GM10266 (cell line): ENCODE results near the gene NOS1AP.

Experiments
- DNase-seq: peaks from one replicate; pipeline ENCODE4 v3.0.0; 2012; ENCODE audit errors: extremely low spot score
- TF ChIP-seq, protein P1 (sequence below): IDR thresholded peaks from 2 replicates; pipeline ENCODE4 v1.5.1; 2012; ENCODE audit warnings: mild to moderate bottlenecking, low read depth; ENCODE audit not compliant: control insufficient read depth, insufficient read depth; ENCODE audit errors: missing control alignments

NOS1AP gene

DNA sequence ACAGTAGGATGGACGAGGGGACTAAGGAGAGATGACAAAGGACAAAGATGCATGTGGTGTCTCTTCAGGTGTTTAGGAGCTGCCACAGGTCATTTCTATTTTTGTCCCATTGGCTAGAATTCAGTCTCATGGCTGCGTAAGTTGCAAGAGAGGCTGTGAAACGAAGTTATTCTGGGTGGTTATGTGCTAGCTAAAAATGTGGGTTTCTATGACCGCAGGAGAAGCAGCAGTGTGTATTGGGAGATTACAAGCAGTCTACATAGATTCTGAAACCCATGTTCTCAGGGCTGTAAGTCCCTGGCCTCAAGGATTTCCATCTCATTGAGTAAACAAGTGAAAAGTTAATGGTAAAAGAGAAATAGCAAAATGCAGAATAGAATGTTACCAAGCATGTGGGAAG, 196.5 kb downstream of the NOS1AP start:
- TF ChIP-seq, protein P1, sequence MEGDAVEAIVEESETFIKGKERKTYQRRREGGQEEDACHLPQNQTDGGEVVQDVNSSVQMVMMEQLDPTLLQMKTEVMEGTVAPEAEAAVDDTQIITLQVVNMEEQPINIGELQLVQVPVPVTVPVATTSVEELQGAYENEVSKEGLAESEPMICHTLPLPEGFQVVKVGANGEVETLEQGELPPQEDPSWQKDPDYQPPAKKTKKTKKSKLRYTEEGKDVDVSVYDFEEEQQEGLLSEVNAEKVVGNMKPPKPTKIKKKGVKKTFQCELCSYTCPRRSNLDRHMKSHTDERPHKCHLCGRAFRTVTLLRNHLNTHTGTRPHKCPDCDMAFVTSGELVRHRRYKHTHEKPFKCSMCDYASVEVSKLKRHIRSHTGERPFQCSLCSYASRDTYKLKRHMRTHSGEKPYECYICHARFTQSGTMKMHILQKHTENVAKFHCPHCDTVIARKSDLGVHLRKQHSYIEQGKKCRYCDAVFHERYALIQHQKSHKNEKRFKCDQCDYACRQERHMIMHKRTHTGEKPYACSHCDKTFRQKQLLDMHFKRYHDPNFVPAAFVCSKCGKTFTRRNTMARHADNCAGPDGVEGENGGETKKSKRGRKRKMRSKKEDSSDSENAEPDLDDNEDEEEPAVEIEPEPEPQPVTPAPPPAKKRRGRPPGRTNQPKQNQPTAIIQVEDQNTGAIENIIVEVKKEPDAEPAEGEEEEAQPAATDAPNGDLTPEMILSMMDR: no peak
- peak; percentile 11 for DNase-seq

DNA sequence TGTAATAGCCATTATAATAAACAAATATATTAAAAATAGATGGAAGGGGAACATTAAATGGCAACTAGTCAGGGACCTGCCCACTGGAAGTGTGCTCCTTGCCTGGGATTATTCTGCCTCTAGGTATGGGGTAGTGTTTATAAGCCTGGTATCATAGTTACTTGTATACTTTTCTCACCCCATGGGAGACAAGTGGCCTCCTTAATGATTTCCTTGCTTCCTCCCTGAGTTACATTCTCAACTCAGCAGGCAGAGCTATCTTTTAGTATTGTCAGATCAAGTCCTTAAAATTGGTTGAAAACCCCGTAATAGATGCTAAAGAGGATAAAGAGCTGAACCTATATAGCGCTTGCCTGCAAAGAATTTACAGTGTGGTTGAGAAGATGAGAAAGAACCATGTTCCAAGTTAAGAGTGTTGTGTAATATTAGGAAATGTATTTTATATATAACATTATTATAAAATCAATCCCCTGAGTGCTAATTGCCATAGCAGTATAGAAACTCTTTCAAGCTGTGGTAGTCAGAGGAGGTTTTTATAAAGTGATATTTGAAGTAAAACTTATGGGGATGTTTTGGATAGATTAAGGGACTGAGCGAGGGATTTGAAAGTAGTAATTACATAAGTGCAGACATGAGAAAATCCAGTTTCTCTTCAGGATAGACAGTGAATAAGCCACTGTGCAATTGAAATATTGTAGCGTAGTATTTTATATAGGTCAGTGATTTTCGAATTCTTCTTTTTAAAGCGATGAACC, 200.7 kb downstream of the NOS1AP start:
- no peak for DNase-seq
- TF ChIP-seq, protein P1: no peak

DNA sequence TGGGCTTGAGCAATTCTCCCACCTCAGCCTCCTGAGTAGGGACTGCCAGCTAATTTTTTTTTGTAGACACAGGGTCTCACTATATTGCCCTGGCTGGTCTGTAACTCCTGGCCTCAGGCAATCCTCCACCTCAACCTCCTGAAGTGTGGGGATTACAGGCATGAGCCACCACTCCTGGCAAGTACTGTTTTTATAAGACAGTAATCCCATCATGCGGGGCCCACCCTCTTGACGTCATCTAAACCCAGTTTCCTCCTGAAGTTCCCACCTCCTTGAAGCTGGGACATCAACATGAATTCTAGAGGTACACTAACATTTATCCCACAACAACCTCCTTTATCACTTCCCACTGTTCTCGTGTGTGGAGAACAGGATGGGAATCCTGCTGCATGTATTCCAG, 202.5 kb downstream of the NOS1AP start:
- TF ChIP-seq, protein P1: no peak
- DNase-seq: no peak

DNA sequence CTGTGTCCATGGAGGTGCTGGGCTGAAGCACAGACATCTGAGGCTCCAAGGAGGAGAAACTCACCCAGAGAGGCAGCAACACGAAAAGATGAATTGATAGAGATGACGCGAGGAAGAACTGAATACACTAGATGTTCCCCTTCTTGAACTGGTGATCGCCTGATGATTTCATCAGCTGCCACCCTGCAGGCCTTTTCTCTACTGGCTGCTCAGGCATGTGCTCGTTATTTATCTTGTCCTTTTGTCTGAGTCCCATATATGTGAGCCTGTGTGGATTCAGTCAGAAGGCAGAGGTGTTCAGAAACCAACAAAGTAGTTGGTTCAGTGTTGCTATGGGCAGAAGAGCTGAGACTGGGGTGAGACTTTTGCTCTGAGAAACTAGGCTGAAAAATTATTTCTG, 202.9 kb downstream of the NOS1AP start:
- TF ChIP-seq, protein P1: no peak
- no peak for DNase-seq

DNA sequence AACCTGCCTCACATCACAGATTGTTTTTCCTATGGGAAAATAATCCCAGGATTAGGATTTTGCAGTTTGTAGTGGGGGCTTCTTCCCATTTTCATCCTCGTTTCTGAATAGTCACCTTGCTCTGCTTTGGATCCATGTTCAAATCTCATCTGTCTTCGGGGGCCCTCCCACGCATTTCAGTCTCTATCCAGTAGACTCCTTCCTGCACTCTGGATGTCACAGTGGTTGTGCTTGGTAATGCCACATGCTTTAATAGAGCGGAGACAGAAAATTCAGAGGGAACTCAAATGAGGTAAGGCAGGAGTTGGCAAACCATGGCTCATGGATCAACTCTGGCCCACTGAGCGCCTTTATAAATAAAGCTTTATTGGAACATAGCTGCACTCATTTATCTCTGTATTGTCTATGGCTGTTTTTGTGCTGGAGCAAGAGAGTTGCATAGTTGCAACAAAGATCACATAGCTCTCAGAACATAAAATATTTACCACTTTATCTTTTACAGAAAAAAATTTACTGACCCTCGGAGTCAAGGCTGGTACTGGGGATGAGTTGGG, 206.2 kb downstream of the NOS1AP start:
- DNase-seq: no peak
- TF ChIP-seq, protein P1: no peak

DNA sequence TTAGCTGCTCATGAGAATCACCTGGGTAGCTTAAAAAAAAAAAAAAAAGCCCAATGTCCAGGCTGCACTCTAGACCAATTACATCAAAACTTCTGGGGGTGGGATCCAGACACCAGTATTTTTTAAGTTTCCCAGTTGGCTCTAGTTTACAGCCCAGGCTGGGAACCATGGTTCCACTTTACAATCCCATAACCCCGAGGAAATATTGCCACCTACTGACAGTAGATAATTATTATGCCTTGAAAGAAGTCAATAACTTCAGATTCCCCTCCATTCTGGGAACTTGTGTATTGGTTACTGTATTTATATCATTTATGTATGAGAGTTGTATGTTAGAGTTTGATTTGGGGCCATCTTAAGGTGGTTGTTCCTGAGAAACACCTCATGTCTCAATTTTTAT, 207.0 kb downstream of the NOS1AP start:
- peak; percentile 37 for DNase-seq
- TF ChIP-seq, protein P1: peak; percentile 30

DNA sequence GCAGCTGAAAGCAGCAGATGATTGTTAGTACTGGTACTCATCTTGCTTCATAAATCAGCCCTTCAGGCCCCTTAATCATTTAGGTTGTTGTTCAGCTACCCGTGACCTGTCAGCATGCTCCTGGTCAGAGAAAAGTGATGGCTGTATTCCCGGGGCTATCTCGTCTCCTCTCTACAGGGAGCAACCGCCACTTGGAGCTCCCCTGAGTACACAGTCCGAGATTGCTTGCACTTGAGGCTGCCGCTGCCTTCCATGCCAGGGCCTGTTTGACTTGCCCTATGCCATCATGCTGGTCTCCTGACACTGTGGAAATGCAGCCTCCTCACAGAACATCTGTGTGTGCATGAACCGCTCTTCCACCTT, 209.6 kb downstream of the NOS1AP start:
- TF ChIP-seq, protein P1: no peak
- no peak for DNase-seq
